Liver (tissue), 9 donors: Measurements from ENCODE around the gene RCOR3. TPM values are rescaled to one million over a fixed set of nuclear protein-coding genes. Genes with fewer than 3 reads are reported as not detected.

Experiments used
- DNase-seq: peaks from one replicate; pipeline ENCODE4 v3.0.0-alpha.2; 2017; ENCODE audit warnings: low spot score
- H3K27ac ChIP-seq, 2 donors: one replicate each; pipeline ENCODE4 v1.7.0; 2013; ENCODE audit warnings: inconsistent platforms in 2 of 2, low read length in 2 of 2, control low read depth in 1 of 2, low read depth in 1 of 2, mild to moderate bottlenecking in 1 of 2
- H3K27me3 ChIP-seq, 4 donors: one replicate each; pipeline versions ENCODE4 v1.6.1 to v1.7.0; 2013; ENCODE audit warnings: low read length in 3 of 4, inconsistent platforms in 1 of 4, mild to moderate bottlenecking in 1 of 4, moderate library complexity in 1 of 4; ENCODE audit not compliant: control insufficient read depth in 4 of 4, insufficient read depth in 4 of 4
- H3K36me3 ChIP-seq, 4 donors: one replicate each; pipeline versions ENCODE4 v1.6.1 to v1.7.0; 2013; ENCODE audit warnings: low read length in 3 of 4, mild to moderate bottlenecking in 3 of 4, low read depth in 1 of 4, moderate library complexity in 1 of 4; ENCODE audit not compliant: control insufficient read depth in 4 of 4, insufficient read depth in 3 of 4
- H3K4me1 ChIP-seq, 4 donors: one replicate each; pipeline versions ENCODE4 v1.6.1 to v1.7.0; 2013; ENCODE audit warnings: low read length in 3 of 4, mild to moderate bottlenecking in 3 of 4, moderate library complexity in 1 of 4; ENCODE audit not compliant: control insufficient read depth in 4 of 4, insufficient read depth in 4 of 4
- H3K4me3 ChIP-seq, 3 donors: one replicate each; pipeline versions ENCODE4 v1.6.1 to v1.7.0; 2013; ENCODE audit warnings: low read length in 3 of 3, control low read depth in 1 of 3, low read depth in 1 of 3, mild to moderate bottlenecking in 1 of 3
- H3K9ac ChIP-seq, 2 donors: one replicate each; pipeline ENCODE4 v1.7.0; 2013; ENCODE audit warnings: low read length in 2 of 2, mild to moderate bottlenecking in 2 of 2, moderate library complexity in 2 of 2, control low read depth in 1 of 2, low read depth in 1 of 2
- H3K9me3 ChIP-seq, 4 donors: one replicate each; pipeline versions ENCODE4 v1.6.1 to v1.7.0; 2013; ENCODE audit warnings: low read length in 3 of 4; ENCODE audit not compliant: control insufficient read depth in 4 of 4
- ATF3 ChIP-seq: IDR thresholded peaks from 2 replicates; pipeline ENCODE4 v1.6.1; 2016; ENCODE audit warnings: antibody characterized with exemption
- CTCF ChIP-seq: fragments of 150-350 bp; IDR thresholded peaks from 2 replicates; pipeline ENCODE4 v1.5.1; 2017; ENCODE audit warnings: improper control_type of control experiment, low read depth, low read length; ENCODE audit not compliant: missing input control
- EGR1 ChIP-seq, 2 donors: IDR thresholded peaks; 2 replicates each; pipeline ENCODE4 v1.6.1; 2016 to 2018; ENCODE audit warnings: antibody characterized with exemption in 2 of 2, low read depth in 2 of 2
- FOXA1 ChIP-seq: IDR thresholded peaks from 2 replicates; pipeline ENCODE4 v1.6.1; 2016; ENCODE audit warnings: antibody characterized with exemption
- FOXA2 ChIP-seq: IDR thresholded peaks from 2 replicates; pipeline ENCODE4 v1.6.1; 2016; ENCODE audit warnings: antibody characterized with exemption
- GABPA ChIP-seq, 2 donors: IDR thresholded peaks in 1 of 2; conservative IDR thresholded peaks in 1 of 2; 2 replicates each; pipeline ENCODE4 v1.6.1; 2016; ENCODE audit warnings: antibody characterized with exemption in 2 of 2, mild to moderate bottlenecking in 1 of 2, moderate library complexity in 1 of 2
- HNF4A ChIP-seq, 2 donors: conservative IDR thresholded peaks; 2 replicates each; pipeline ENCODE4 v1.6.1; 2016; ENCODE audit warnings: antibody characterized with exemption in 2 of 2, mild to moderate bottlenecking in 2 of 2
- HNF4G ChIP-seq: IDR thresholded peaks from 2 replicates; pipeline ENCODE4 v1.6.1; 2016; ENCODE audit warnings: antibody characterized with exemption
- JUND ChIP-seq, 2 donors: IDR thresholded peaks; 2 replicates each; pipeline ENCODE4 v1.6.1; 2016; ENCODE audit warnings: antibody characterized with exemption in 2 of 2
- NR2F2 ChIP-seq: IDR thresholded peaks from 2 replicates; pipeline ENCODE4 v1.6.1; 2016; ENCODE audit warnings: antibody characterized with exemption
- RAD21 ChIP-seq, 2 donors: IDR thresholded peaks; 2 replicates each; pipeline ENCODE4 v1.6.1; 2016; ENCODE audit warnings: antibody characterized with exemption in 2 of 2, mild to moderate bottlenecking in 2 of 2
- REST ChIP-seq: IDR thresholded peaks from 2 replicates; pipeline ENCODE4 v1.6.1; 2016; ENCODE audit warnings: antibody characterized with exemption, mild to moderate bottlenecking
- RXRA ChIP-seq, 2 donors: IDR thresholded peaks; 2 replicates each; pipeline ENCODE4 v1.6.1; 2017 to 2018; ENCODE audit warnings: antibody characterized with exemption in 2 of 2, mild to moderate bottlenecking in 1 of 2
- SP1 ChIP-seq: IDR thresholded peaks from 2 replicates; pipeline ENCODE4 v1.6.1; 2018; ENCODE audit warnings: antibody characterized with exemption, mild to moderate bottlenecking
- TAF1 ChIP-seq: conservative IDR thresholded peaks from 2 replicates; pipeline ENCODE4 v1.6.1; 2016; ENCODE audit warnings: antibody characterized with exemption, mild to moderate bottlenecking
- YY1 ChIP-seq: IDR thresholded peaks from 2 replicates; pipeline ENCODE4 v1.6.1; 2016; ENCODE audit warnings: antibody characterized with exemption, mild to moderate bottlenecking
- WGBS: extraction: QIAGEN DNeasy Blood & Tissue Kit; methylation state at CpG from one replicate; pipeline ENCODE4 v1.1.7; 2013; 5-methylcytosine and 5-hydroxymethylcytosine counted together
- polyA plus RNA-seq, 2 donors: library from polyadenylated mRNA; stranded (reverse) in 1 of 2; unstranded in 1 of 2; fragments of 200-250 nt in 1 of 2; fragments of >200 nt in 1 of 2; fragmentation: Nextera tagmentation in 1 of 2; extraction: Ambion mirVana in 1 of 2; gene quantifications; one replicate each; pipeline versions ENCODE4 v1.2.1 to v1.2.3, GENCODE V29; 2013 to 2015
- total RNA-seq, 2 donors: library from RNA; depleted of rRNA; stranded (reverse); fragments of >200 nt; gene quantifications; one replicate each; pipeline ENCODE4 v1.2.3, GENCODE V29; 2014
- TF ChIP-seq, protein P1 (sequence below): IDR thresholded peaks from 2 replicates; pipeline ENCODE4 v1.6.1; 2016; ENCODE audit warnings: antibody characterized with exemption
- TF ChIP-seq, protein P2 (sequence below): IDR thresholded peaks from 2 replicates; pipeline ENCODE4 v1.6.1; 2016; ENCODE audit warnings: antibody characterized with exemption
- donor health status: healthy.
- donor health status: healthy.
- donor health status: healthy.
- donor health status: healthy.
- donor health status: healthy.

The RCOR3 gene
- total and polyA plus RNA-seq, 4 donors, result 7.8 to 20.2 (median 13.4) TPM

GRCh38 chr1:211347077-211347844 lies 88.1 kb downstream of the RCOR3 start:
- 86% methylated on average over 4 of the region's 4 CpGs for WGBS

GRCh38 chr1:211348547-211348946 lies 89.4 kb downstream of the RCOR3 start:
- Histone ChIP-seq H3K27me3 (no peaks in the 10 kb centered on the region), H3K4me1 (no peaks in the 10 kb centered on the region), H3K36me3 (no peaks in the 10 kb centered on the region), H3K4me3 (no peak overlapping the region), H3K27ac (no peak overlapping the region), H3K9ac (no peak overlapping the region), H3K9me3 (no peaks in the 10 kb centered on the region)
- no peak for TF ChIP-seq RAD21 (IDR thresholded peaks at IDR 0.05)
- TF ChIP-seq, protein P1, sequence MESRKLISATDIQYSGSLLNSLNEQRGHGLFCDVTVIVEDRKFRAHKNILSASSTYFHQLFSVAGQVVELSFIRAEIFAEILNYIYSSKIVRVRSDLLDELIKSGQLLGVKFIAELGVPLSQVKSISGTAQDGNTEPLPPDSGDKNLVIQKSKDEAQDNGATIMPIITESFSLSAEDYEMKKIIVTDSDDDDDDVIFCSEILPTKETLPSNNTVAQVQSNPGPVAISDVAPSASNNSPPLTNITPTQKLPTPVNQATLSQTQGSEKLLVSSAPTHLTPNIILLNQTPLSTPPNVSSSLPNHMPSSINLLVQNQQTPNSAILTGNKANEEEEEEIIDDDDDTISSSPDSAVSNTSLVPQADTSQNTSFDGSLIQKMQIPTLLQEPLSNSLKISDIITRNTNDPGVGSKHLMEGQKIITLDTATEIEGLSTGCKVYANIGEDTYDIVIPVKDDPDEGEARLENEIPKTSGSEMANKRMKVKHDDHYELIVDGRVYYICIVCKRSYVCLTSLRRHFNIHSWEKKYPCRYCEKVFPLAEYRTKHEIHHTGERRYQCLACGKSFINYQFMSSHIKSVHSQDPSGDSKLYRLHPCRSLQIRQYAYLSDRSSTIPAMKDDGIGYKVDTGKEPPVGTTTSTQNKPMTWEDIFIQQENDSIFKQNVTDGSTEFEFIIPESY, result no peak
- no peak for TF ChIP-seq GABPA (IDR thresholded peaks at IDR 0.05 in 1 of 2, conservative IDR thresholded peaks at IDR 0.05 in 1 of 2)
- no peak for TF ChIP-seq REST
- no peak for TF ChIP-seq ATF3
- TF ChIP-seq HNF4A (conservative IDR thresholded peaks at IDR 0.05), result no peak
- no peak for TF ChIP-seq FOXA2
- no peak for TF ChIP-seq YY1
- no peak for TF ChIP-seq EGR1 (IDR thresholded peaks at IDR 0.05; ENCODE audit: low read depth in 2 of 2)
- TF ChIP-seq JUND (IDR thresholded peaks at IDR 0.05), result no peak
- TF ChIP-seq, protein P2, sequence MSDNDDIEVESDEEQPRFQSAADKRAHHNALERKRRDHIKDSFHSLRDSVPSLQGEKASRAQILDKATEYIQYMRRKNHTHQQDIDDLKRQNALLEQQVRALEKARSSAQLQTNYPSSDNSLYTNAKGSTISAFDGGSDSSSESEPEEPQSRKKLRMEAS, result no peak
- TF ChIP-seq TAF1, result no peak
- TF ChIP-seq RXRA (IDR thresholded peaks at IDR 0.05), result no peak
- no peak for TF ChIP-seq SP1
- no peak for TF ChIP-seq FOXA1
- TF ChIP-seq HNF4G, result no peak
- TF ChIP-seq NR2F2, result no peak
- TF ChIP-seq CTCF, result no peak
- DNase-seq, result no peak

More at GRCh38 chr1:211347077-211347844, 88.1 kb downstream of the RCOR3 start:
- no peak overlapping the region for H3K9ac ChIP-seq
- no peaks in the 10 kb centered on the region for H3K4me1 ChIP-seq
- TF ChIP-seq EGR1 (IDR thresholded peaks at IDR 0.05; ENCODE audit: low read depth in 2 of 2), result no peak
- no peaks in the 10 kb centered on the region for H3K27me3 ChIP-seq
- no peaks in the 10 kb centered on the region for H3K36me3 ChIP-seq
- DNase-seq, result no peak
- no peak overlapping the region for H3K27ac ChIP-seq
- no peak overlapping the region for H3K4me3 ChIP-seq
- H3K9me3 ChIP-seq, result no peaks in the 10 kb centered on the region
